Measurements from ENCODE around the gene SHQ1.

DNA sequence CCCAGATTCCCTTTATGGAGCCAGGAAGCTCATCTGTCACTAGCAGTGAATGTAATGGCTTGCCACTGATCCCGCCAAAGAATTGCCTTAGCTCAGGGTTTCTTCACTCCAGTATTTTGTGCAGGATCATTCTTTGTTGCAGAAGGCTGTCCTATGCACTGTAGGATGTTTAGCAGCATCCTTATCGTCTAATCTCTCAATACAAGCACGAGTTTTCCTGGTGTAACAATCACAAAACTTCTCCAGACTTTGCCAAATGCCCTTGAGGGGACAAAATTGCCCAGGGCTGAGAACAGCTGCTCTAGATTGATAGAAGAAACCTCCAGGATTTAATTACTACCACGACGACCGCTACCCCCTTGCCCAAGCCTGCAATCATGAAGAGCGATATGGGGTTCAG, 6.8 kb upstream of the SHQ1 start:
- TF ChIP-seq POLR2A (IDR thresholded peaks at IDR 0.05; ENCODE audit: low read depth, low read length) (no peak), POLR2AphosphoS5 (IDR thresholded peaks at IDR 0.05; ENCODE audit: low read depth, low read length) (no peak)

All from GM12892 (cell line).